Measurements from ENCODE around the gene SPNS3. TPM values are rescaled to one million over a fixed set of nuclear protein-coding genes. Genes with fewer than 3 reads are reported as not detected.

Gene SPNS3
- total RNA-seq, 1 experiment from 2014 or later = 2.1 TPM

GRCh38 chr17:4475463-4475862 is 41.7 kb downstream of the SPNS3 start:
- no peak for DNase-seq
- H3K9me3 Mint-ChIP-seq (ENCODE audit: low read depth, unreplicated experiment) = no peaks in the 10 kb centered on the region
- TF ChIP-seq CTCF (IDR thresholded peaks at IDR 0.05; ENCODE audit: unreplicated experiment) = no peak
- H3K27me3 Mint-ChIP-seq (ENCODE audit: unreplicated experiment) = no peaks in the 10 kb centered on the region
- BruUV-seq (replicated peaks) = no TSS peak
- H3K27ac Mint-ChIP-seq (ENCODE audit: unreplicated experiment) = peak overlapping the region; percentile 67
- intact Hi-C loops (cut with micrococcal nuclease; ENCODE audit: unreplicated experiment) = no loop called here
- peaks cover 8% of the 10 kb centered on the region for H3K36me3 Mint-ChIP-seq (ENCODE audit: insufficient read depth, unreplicated experiment)
- CTCF ChIA-PET = no interaction called here
- peak overlapping the region; percentile 15 for H3K4me3 Mint-ChIP-seq (ENCODE audit: low read depth, unreplicated experiment)
- H3K4me1 Mint-ChIP-seq (ENCODE audit: low read depth, unreplicated experiment) = peaks cover 35% of the 10 kb centered on the region

DNA sequence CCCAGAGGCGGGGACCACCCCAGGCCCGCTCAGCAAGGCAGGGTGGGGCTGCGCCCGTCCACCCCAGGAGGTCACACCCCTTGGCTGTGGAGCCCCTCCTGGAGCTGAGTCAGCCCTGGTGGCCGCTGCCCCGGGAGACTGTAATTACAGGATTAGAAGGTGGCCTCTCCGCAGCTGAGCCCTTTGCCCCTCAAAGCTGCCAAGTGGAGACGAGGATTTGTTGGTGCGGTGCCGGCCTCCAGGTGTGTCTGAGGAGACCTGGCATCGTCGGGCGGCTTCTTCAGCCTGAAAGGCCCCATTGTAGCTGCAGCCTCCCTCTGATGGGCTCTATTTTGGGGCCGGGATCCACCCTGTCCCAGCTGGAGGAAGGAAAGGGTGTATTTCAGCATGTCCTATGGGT is 42.3 kb downstream of the SPNS3 start:
- Mint-ChIP-seq H3K36me3 (ENCODE audit: insufficient read depth, unreplicated experiment) (peaks cover 12% of the 10 kb centered on the region), H3K4me3 (ENCODE audit: low read depth, unreplicated experiment) (peak overlapping the region; percentile 15), H3K4me1 (ENCODE audit: low read depth, unreplicated experiment) (peaks cover 41% of the 10 kb centered on the region), H3K27me3 (ENCODE audit: unreplicated experiment) (no peaks in the 10 kb centered on the region), H3K9me3 (ENCODE audit: low read depth, unreplicated experiment) (no peaks in the 10 kb centered on the region), H3K27ac (ENCODE audit: unreplicated experiment) (peak overlapping the region; percentile 77)
- BruUV-seq (replicated peaks) = no TSS peak
- intact Hi-C loops (cut with micrococcal nuclease; ENCODE audit: unreplicated experiment) = no loop called here
- DNase-seq = peak; percentile 38
- CTCF ChIA-PET = interaction anchor here (1.2 kb wide), 1 partner anchor 22 kb away, joined by 5 read pairs; the partner anchor contains the start of gene SPNS2
- no peak for TF ChIP-seq CTCF (IDR thresholded peaks at IDR 0.05; ENCODE audit: unreplicated experiment)

- no peaks in the 10 kb centered on the region for H3K27me3 Mint-ChIP-seq (ENCODE audit: unreplicated experiment)
- peak overlapping the region; percentile 77 for H3K27ac Mint-ChIP-seq (ENCODE audit: unreplicated experiment)
- peak overlapping the region; percentile 15 for H3K4me3 Mint-ChIP-seq (ENCODE audit: low read depth, unreplicated experiment)
- peaks cover 17% of the 10 kb centered on the region for H3K36me3 Mint-ChIP-seq (ENCODE audit: insufficient read depth, unreplicated experiment)
- peaks cover 46% of the 10 kb centered on the region for H3K4me1 Mint-ChIP-seq (ENCODE audit: low read depth, unreplicated experiment)
- peak; percentile 85 for DNase-seq
- CTCF ChIA-PET = interaction anchor here (1.1 to 1.2 kb wide), 2 partner anchors 16 to 21 kb away, joined by 4 to 5 read pairs; partner anchors contain the start of gene SPNS2
- intact Hi-C loops (cut with micrococcal nuclease; ENCODE audit: unreplicated experiment) = no loop called here
- H3K9me3 Mint-ChIP-seq (ENCODE audit: low read depth, unreplicated experiment) = no peaks in the 10 kb centered on the region
- BruUV-seq (replicated peaks) = no TSS peak
- no peak for TF ChIP-seq CTCF (IDR thresholded peaks at IDR 0.05; ENCODE audit: unreplicated experiment)
Observed at GRCh38 chr17:4476511-4477070, 42.9 kb downstream of the SPNS3 start.

DNA sequence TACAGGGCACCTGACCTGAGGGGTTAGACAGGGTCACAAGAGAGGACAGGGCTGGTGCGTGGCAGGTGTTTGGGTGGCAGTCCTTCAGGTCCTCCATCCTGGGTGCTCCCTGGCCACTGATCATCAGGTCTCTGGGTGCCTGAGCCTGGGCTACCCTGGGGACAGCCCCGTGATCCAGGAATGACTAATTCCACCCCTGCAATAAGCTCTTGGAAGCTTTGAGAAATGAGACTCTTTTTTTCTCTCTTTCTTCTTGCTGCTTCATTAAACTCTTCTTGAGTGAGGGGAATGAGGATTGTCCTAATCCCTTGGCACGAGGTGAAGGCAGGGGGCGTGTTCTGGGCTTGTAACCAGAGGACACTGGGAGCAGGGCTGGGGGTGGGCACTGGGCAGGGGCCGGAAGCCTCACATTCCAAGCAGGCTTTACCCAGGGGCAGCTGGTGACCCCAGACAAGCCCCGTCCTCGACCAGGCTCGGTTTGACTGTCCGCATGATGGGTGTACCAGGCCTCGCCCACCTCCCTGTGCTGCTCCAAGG is 43.6 kb downstream of the SPNS3 start:
- Mint-ChIP-seq H3K4me3 (ENCODE audit: low read depth, unreplicated experiment) (no peak overlapping the region), H3K27ac (ENCODE audit: unreplicated experiment) (peak overlapping the region; percentile 46), H3K36me3 (ENCODE audit: insufficient read depth, unreplicated experiment) (peaks cover 17% of the 10 kb centered on the region), H3K9me3 (ENCODE audit: low read depth, unreplicated experiment) (no peaks in the 10 kb centered on the region), H3K27me3 (ENCODE audit: unreplicated experiment) (no peaks in the 10 kb centered on the region), H3K4me1 (ENCODE audit: low read depth, unreplicated experiment) (peaks cover 52% of the 10 kb centered on the region)
- intact Hi-C loops (cut with micrococcal nuclease; ENCODE audit: unreplicated experiment) = no loop called here
- CTCF ChIA-PET = interaction anchor here (1.1 to 1.2 kb wide), 2 partner anchors 15 to 21 kb away, joined by 4 to 5 read pairs; partner anchors contain the start of gene SPNS2
- no TSS peak for BruUV-seq (replicated peaks)
- TF ChIP-seq CTCF (IDR thresholded peaks at IDR 0.05; ENCODE audit: unreplicated experiment) = no peak
- no peak for DNase-seq
